Endodermal cell (in vitro differentiated cells): ENCODE data around the gene CYP11A1. TPM values are rescaled to one million over a fixed set of nuclear protein-coding genes. Genes with fewer than 3 reads are reported as not detected.

Experiments
- DNase-seq: peaks from one replicate; pipeline ENCODE4 v3.0.0-alpha.2; 2017
- H3K27ac ChIP-seq: 2 replicates; pipeline ENCODE4 v1.5.1; 2013; ENCODE audit warnings: mild to moderate bottlenecking, low read depth, low read length, moderate library complexity
- H3K27me3 ChIP-seq: 2 replicates; pipeline ENCODE4 v1.6.1; 2013; ENCODE audit warnings: mild to moderate bottlenecking, low read length, moderate library complexity; ENCODE audit not compliant: insufficient read depth, control insufficient read depth, poor library complexity, severe bottlenecking
- H3K36me3 ChIP-seq: 2 replicates; pipeline ENCODE4 v1.7.0; 2013; ENCODE audit warnings: mild to moderate bottlenecking, low read length, moderate library complexity; ENCODE audit not compliant: control insufficient read depth, insufficient read depth
- H3K4me1 ChIP-seq: one replicate; pipeline ENCODE4 v1.7.0; 2013; ENCODE audit warnings: low read length; ENCODE audit not compliant: control insufficient read depth, insufficient read depth
- H3K4me3 ChIP-seq: 2 replicates; pipeline ENCODE4 v1.5.1; 2013; ENCODE audit warnings: mild to moderate bottlenecking, low read length, moderate library complexity
- H3K9ac ChIP-seq: 2 replicates; pipeline ENCODE4 v1.6.1; 2013; ENCODE audit warnings: mild to moderate bottlenecking, low read length, moderate library complexity; ENCODE audit not compliant: poor library complexity, severe bottlenecking; ENCODE audit errors: extremely low read depth
- H3K9me3 ChIP-seq: 2 replicates; pipeline ENCODE4 v1.6.1; 2013; ENCODE audit warnings: mild to moderate bottlenecking, low read length, moderate library complexity; ENCODE audit not compliant: control insufficient read depth
- H3K27ac Mint-ChIP-seq: 2 replicates; pipeline ENCODE4 v1.8.0; 2020; ENCODE audit warnings: mixed read lengths
- H3K27me3 Mint-ChIP-seq: 2 replicates; pipeline ENCODE4 v1.8.0; 2021; ENCODE audit warnings: mild to moderate bottlenecking, mixed read lengths; ENCODE audit not compliant: insufficient read depth
- H3K36me3 Mint-ChIP-seq: 2 replicates; pipeline ENCODE4 v1.8.0; 2020; ENCODE audit warnings: low read depth, mixed read lengths
- H3K4me1 Mint-ChIP-seq: 2 replicates; pipeline ENCODE4 v1.8.0; 2020; ENCODE audit warnings: mixed read lengths
- H3K4me3 Mint-ChIP-seq: 2 replicates; pipeline ENCODE4 v1.8.0; 2020; ENCODE audit warnings: mild to moderate bottlenecking, moderate library complexity, mixed read lengths
- H3K9me3 Mint-ChIP-seq: 2 replicates; pipeline ENCODE4 v1.8.0; 2020; ENCODE audit warnings: mild to moderate bottlenecking, mixed read lengths
- WGBS, 2 experiments: methylation state at CpG; one replicate each; pipeline versions ENCODE4 v1.1.5 to v1.1.7; 2013; ENCODE audit warnings: missing lambda C conversion rate in 2 of 2, mixed read lengths in 1 of 2; ENCODE audit not compliant: insufficient coverage in 1 of 2, insufficient read length in 1 of 2; 5-methylcytosine and 5-hydroxymethylcytosine counted together
- total RNA-seq, 2 donors: library from RNA; stranded (reverse); fragmentation: NEBNext Ultra II Directional in 1 of 2; extraction: Animal tissue kit (Norgen Biotek cat#: 25700) in 1 of 2; gene quantifications; 2 replicates in 1 of 2; 3 replicates in 1 of 2; pipeline ENCODE4 v1.2.1, GENCODE V29; 2021
- TF ChIP-seq, protein P1 (sequence below): fragments of 200-600 bp; sonication (generic); conservative IDR thresholded peaks from 2 replicates; pipeline ENCODE4 v1.5.0; 2021; ENCODE audit warnings: antibody characterized with exemption, mild to moderate bottlenecking

The CYP11A1 gene
- total RNA-seq, 2 donors from 2014 or later = 4.8 to 5.3 TPM

DNA sequence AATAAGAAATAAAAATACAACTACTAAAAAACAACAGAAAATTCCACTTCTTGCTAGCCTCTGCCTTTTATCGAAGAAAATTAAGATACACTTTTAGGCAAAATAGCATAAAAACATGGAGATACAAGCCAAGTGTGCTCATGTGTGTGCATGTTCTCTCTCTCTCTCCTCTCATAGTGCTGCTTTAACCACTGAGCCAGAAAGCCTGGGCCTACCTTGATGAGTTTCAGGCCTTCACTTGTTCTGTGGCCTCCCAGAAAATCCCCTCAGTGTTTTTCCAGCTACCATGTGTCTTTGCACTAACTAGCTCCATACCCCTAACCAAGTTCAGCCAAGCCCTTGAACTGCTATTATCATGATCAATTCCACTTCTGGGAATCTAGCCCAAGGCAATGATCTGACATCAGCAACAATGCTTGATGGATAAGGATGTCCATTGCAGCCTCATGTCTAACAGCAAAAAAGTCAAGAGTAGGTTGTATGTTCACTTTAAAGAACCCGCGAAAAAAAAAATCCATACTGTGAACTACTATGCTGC, 18.1 kb downstream of the CYP11A1 start:
- H3K36me3 ChIP-seq = no peaks in the 10 kb centered on the region
- Mint-ChIP-seq H3K27ac (no peak overlapping the region), H3K36me3 (peaks cover 5% of the 10 kb centered on the region), H3K4me1 (peaks cover 21% of the 10 kb centered on the region), H3K27me3 (no peaks in the 10 kb centered on the region), H3K9me3 (peaks cover 16% of the 10 kb centered on the region), H3K4me3 (no peak overlapping the region)
- H3K27me3 ChIP-seq = no peaks in the 10 kb centered on the region
- no peak overlapping the region for H3K27ac ChIP-seq
- TF ChIP-seq, protein P1, sequence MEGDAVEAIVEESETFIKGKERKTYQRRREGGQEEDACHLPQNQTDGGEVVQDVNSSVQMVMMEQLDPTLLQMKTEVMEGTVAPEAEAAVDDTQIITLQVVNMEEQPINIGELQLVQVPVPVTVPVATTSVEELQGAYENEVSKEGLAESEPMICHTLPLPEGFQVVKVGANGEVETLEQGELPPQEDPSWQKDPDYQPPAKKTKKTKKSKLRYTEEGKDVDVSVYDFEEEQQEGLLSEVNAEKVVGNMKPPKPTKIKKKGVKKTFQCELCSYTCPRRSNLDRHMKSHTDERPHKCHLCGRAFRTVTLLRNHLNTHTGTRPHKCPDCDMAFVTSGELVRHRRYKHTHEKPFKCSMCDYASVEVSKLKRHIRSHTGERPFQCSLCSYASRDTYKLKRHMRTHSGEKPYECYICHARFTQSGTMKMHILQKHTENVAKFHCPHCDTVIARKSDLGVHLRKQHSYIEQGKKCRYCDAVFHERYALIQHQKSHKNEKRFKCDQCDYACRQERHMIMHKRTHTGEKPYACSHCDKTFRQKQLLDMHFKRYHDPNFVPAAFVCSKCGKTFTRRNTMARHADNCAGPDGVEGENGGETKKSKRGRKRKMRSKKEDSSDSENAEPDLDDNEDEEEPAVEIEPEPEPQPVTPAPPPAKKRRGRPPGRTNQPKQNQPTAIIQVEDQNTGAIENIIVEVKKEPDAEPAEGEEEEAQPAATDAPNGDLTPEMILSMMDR = no peak
- H3K9ac ChIP-seq = no peak overlapping the region
- H3K9me3 ChIP-seq = peaks cover 13% of the 10 kb centered on the region
- 92 to 94% methylated on average over 3 of the region's 3 CpGs for WGBS, 2 experiments
- no peaks in the 10 kb centered on the region for H3K4me1 ChIP-seq
- no peak overlapping the region for H3K4me3 ChIP-seq
- no peak for DNase-seq

DNA sequence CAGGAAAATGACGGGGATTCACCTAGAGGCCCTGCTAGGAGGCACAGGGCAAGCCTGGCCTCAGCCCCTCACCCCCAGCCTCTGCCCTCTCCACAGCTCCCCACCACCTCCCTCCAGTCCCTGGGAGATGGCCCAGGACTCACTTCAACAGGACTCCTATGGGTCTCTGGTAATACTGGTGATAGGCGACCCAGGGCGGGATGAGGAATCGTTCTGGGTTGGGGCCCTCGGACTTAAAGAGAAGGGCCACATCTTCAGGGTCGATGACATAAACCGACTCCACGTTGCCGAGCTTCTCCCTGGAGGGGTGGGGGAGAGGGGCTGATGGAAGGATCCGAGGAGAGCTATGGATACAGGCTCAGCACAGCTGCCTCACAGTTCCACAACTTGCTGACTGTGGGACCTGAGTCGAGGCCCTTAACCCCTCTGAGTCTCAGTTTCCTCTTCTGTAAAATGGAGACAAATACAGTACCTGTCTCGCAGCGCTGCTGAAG, 19.6 kb downstream of the CYP11A1 start:
- Histone ChIP-seq H3K9me3 (peaks cover 2% of the 10 kb centered on the region), H3K27ac (no peak overlapping the region), H3K27me3 (no peaks in the 10 kb centered on the region), H3K36me3 (no peaks in the 10 kb centered on the region), H3K4me3 (no peak overlapping the region), H3K4me1 (no peaks in the 10 kb centered on the region), H3K9ac (no peak overlapping the region)
- Mint-ChIP-seq H3K27ac (no peak overlapping the region), H3K4me3 (no peak overlapping the region), H3K9me3 (peaks cover 6% of the 10 kb centered on the region), H3K27me3 (no peaks in the 10 kb centered on the region), H3K36me3 (peaks cover 3% of the 10 kb centered on the region), H3K4me1 (peaks cover 19% of the 10 kb centered on the region)
- DNase-seq = no peak
- WGBS, 2 experiments = 91 to 100% methylated on average over 3 to 13 of the region's 13 CpGs
- TF ChIP-seq, protein P1 = no peak

DNA sequence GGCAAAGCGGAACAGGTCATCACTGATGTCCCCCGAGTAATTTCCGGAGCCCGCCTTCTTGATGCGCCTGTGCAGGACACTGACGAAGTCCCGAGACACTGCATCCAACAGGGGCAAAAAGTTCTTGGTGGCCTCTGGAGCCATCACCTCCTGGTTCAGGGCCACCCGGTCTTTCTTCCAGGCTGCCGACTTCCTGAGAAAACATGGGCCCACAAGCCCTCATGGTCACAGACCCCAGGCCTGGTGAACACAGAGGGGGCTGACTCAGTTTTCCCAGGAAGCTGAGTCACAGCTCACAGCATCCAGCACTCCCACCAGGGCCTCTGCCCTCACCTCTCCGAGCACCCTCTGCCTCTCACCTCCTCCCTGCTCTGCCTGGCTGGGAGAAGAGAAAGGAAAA, 22.4 kb downstream of the CYP11A1 start:
- no peaks in the 10 kb centered on the region for H3K36me3 ChIP-seq
- H3K27me3 ChIP-seq = no peaks in the 10 kb centered on the region
- 92 to 95% methylated on average over 7 to 10 of the region's 10 CpGs for WGBS, 2 experiments
- Mint-ChIP-seq H3K36me3 (no peaks in the 10 kb centered on the region), H3K9me3 (no peaks in the 10 kb centered on the region), H3K27me3 (no peaks in the 10 kb centered on the region), H3K4me1 (peaks cover 7% of the 10 kb centered on the region), H3K27ac (no peak overlapping the region), H3K4me3 (no peak overlapping the region)
- H3K9me3 ChIP-seq = no peaks in the 10 kb centered on the region
- H3K9ac ChIP-seq = no peak overlapping the region
- no peak overlapping the region for H3K27ac ChIP-seq
- H3K4me3 ChIP-seq = no peak overlapping the region
- H3K4me1 ChIP-seq = no peaks in the 10 kb centered on the region
- no peak for DNase-seq
- TF ChIP-seq, protein P1 = no peak
